ENCODE measurements around the gene SYNGR2. TPM values are rescaled to one million over a fixed set of nuclear protein-coding genes. Genes with fewer than 3 reads are reported as not detected.

Gene SYNGR2
- total and polyA plus RNA-seq, 9 of the 15 experiments (the other 6 are each of a cell fraction or from before 2014, with no cell fraction given): 1.4 to 173 (median 87.8) TPM

GRCh38 chr17:78168242-78168902 is at the start of gene SYNGR2 (continued):
- TF ChIP-seq, protein P1, sequence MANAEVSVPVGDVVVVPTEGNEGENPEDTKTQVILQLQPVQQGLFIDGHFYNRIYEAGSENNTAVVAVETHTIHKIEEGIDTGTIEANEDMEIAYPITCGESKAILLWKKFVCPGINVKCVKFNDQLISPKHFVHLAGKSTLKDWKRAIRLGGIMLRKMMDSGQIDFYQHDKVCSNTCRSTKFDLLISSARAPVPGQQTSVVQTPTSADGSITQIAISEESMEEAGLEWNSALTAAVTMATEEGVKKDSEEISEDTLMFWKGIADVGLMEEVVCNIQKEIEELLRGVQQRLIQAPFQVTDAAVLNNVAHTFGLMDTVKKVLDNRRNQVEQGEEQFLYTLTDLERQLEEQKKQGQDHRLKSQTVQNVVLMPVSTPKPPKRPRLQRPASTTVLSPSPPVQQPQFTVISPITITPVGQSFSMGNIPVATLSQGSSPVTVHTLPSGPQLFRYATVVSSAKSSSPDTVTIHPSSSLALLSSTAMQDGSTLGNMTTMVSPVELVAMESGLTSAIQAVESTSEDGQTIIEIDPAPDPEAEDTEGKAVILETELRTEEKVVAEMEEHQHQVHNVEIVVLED (CRISPR knock-in tag; IDR thresholded peaks at IDR 0.05): peak; percentile 67; the same call in 1 of the 2 replicates
- TF ChIP-seq SRSF1 (IDR thresholded peaks at IDR 0.05; ENCODE audit: low read depth, low read length): no peak
- TF ChIP-seq, protein P2, sequence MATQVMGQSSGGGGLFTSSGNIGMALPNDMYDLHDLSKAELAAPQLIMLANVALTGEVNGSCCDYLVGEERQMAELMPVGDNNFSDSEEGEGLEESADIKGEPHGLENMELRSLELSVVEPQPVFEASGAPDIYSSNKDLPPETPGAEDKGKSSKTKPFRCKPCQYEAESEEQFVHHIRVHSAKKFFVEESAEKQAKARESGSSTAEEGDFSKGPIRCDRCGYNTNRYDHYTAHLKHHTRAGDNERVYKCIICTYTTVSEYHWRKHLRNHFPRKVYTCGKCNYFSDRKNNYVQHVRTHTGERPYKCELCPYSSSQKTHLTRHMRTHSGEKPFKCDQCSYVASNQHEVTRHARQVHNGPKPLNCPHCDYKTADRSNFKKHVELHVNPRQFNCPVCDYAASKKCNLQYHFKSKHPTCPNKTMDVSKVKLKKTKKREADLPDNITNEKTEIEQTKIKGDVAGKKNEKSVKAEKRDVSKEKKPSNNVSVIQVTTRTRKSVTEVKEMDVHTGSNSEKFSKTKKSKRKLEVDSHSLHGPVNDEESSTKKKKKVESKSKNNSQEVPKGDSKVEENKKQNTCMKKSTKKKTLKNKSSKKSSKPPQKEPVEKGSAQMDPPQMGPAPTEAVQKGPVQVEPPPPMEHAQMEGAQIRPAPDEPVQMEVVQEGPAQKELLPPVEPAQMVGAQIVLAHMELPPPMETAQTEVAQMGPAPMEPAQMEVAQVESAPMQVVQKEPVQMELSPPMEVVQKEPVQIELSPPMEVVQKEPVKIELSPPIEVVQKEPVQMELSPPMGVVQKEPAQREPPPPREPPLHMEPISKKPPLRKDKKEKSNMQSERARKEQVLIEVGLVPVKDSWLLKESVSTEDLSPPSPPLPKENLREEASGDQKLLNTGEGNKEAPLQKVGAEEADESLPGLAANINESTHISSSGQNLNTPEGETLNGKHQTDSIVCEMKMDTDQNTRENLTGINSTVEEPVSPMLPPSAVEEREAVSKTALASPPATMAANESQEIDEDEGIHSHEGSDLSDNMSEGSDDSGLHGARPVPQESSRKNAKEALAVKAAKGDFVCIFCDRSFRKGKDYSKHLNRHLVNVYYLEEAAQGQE (IDR thresholded peaks at IDR 0.05; ENCODE audit: borderline replicate concordance): no peak
- TF ChIP-seq, protein P2 (CRISPR knock-in tag; IDR thresholded peaks at IDR 0.05; ENCODE audit: low read depth): peak; percentile 61
- TF ChIP-seq ZNF140 (CRISPR knock-in tag; IDR thresholded peaks at IDR 0.05): no peak
- 0 out of 2 replicates have a peak, but pooled peaks have one; percentile 8 for TF ChIP-seq ZNF436 (CRISPR knock-in tag; IDR thresholded peaks at IDR 0.05)
- no peak for TF ChIP-seq NFIX (CRISPR knock-in tag; IDR thresholded peaks at IDR 0.05; ENCODE audit: low read depth)
- TF ChIP-seq SIX5 (IDR thresholded peaks at IDR 0.05; ENCODE audit: borderline replicate concordance in 1 of 2, insufficient read depth in 1 of 2, low read depth in 1 of 2, low read length in 2 of 2): no peak
- no peak for TF ChIP-seq ZNF780A (CRISPR knock-in tag; IDR thresholded peaks at IDR 0.05)
- TF ChIP-seq TCF3 (CRISPR knock-in tag; IDR thresholded peaks at IDR 0.05): peak; percentile 25
- TF ChIP-seq ZNF592 (IDR thresholded peaks at IDR 0.05): 0 out of 2 replicates have a peak, but pooled peaks have one; percentile 52
- TF ChIP-seq ZBTB7A (IDR thresholded peaks at IDR 0.05; ENCODE audit: borderline replicate concordance, control insufficient read depth, low read depth, low read length): peak; percentile 90; the same call in 1 of the 2 replicates
- TF ChIP-seq POLR2G (IDR thresholded peaks at IDR 0.05; ENCODE audit: low read depth, low read length): peak; percentile 93

All from K562 (cell line).